Heart left ventricle (tissue), 16 donors: ENCODE measurements around the gene MAPK8IP1. TPM values are rescaled to one million over a fixed set of nuclear protein-coding genes. Genes with fewer than 3 reads are reported as not detected.

Experiments
- ATAC-seq, 4 donors: fragments of 200-7000 bp; cut with Tn5 transposase; one replicate each; pipeline ENCODE4 v1.9.1; 2020 to 2022; ENCODE audit warnings: moderate library complexity in 4 of 4, mild to moderate bottlenecking in 3 of 4, moderate number of reproducible peaks in 1 of 4
- DNase-seq, 5 donors: peaks; one replicate each; pipeline ENCODE4 v3.0.0-alpha.2; 2020
- H3K27ac ChIP-seq, 12 donors: fragments of 200-600 bp; sonication (generic) in 4 of 12; one replicate each; pipeline versions ENCODE4 v1.5.0 to v1.8.0; 2016 to 2022; ENCODE audit warnings: mild to moderate bottlenecking in 2 of 12
- H3K27me3 ChIP-seq, 9 donors: fragments of 200-600 bp; sonication (generic) in 2 of 9; one replicate each; pipeline versions ENCODE4 v1.5.1 to v1.8.0; 2016 to 2022; ENCODE audit warnings: mild to moderate bottlenecking in 3 of 9
- H3K36me3 ChIP-seq, 9 donors: fragments of 200-600 bp; sonication (generic) in 2 of 9; one replicate each; pipeline versions ENCODE4 v1.5.0 to v1.8.0; 2018 to 2022; ENCODE audit warnings: mild to moderate bottlenecking in 2 of 9
- H3K4me1 ChIP-seq, 12 donors: fragments of 200-600 bp; sonication (generic) in 4 of 12; one replicate each; pipeline versions ENCODE4 v1.5.0 to v1.8.0; 2016 to 2022; ENCODE audit warnings: mild to moderate bottlenecking in 3 of 12
- H3K4me3 ChIP-seq, 12 donors: fragments of 200-600 bp; sonication (generic) in 4 of 12; one replicate each; pipeline versions ENCODE4 v1.5.0 to v1.8.0; 2017 to 2022; ENCODE audit warnings: mild to moderate bottlenecking in 9 of 12, moderate library complexity in 4 of 12
- H3K9me3 ChIP-seq, 12 donors: fragments of 200-600 bp; sonication (generic) in 4 of 12; one replicate each; pipeline versions ENCODE4 v1.5.0 to v1.8.0; 2016 to 2022; ENCODE audit warnings: mild to moderate bottlenecking in 1 of 12
- POLR2A ChIP-seq, 2 donors: fragments of 450-650 bp; IDR thresholded peaks; one replicate each; pipeline ENCODE4 v1.6.1; 2017; ENCODE audit warnings: antibody characterized with exemption in 2 of 2, mild to moderate bottlenecking in 2 of 2, moderate library complexity in 2 of 2
- WGBS, 4 donors: extraction: QIAGEN DNeasy Blood & Tissue Kit in 2 of 4; methylation state at CpG; one replicate each; pipeline versions ENCODE4 v1.1.5 to v1.1.7; 2013 to 2018; 5-methylcytosine and 5-hydroxymethylcytosine counted together
- intact Hi-C, 10 donors: fragments of 100-400 bp; cut with DNase I; formaldehyde crosslinking; loops; one replicate each; pipeline versions ENCODE4 v1.11.1 to v1.14.2; 2022
- polyA plus RNA-seq, 2 donors: library from polyadenylated mRNA; stranded (reverse); fragments of 200-250 nt; gene quantifications; one replicate each; pipeline ENCODE4 v1.2.3, GENCODE V29; 2013
- total RNA-seq, 9 donors: library from RNA; depleted of rRNA in 2 of 9; stranded (reverse); fragments of >200 nt in 2 of 9; fragmentation: NEBNext Ultra II Directional in 3 of 9; extraction: Animal tissue kit (Norgen Biotek cat#: 25700) in 3 of 9; gene quantifications; one replicate each; pipeline versions ENCODE4 v1.1.0 to v1.2.4, GENCODE V29; 2016 to 2023
- TF ChIP-seq, protein P1 (sequence below), 12 donors: fragments of 200-600 bp; sonication (generic) in 4 of 12; IDR thresholded peaks; one replicate each; pipeline versions ENCODE4 v1.5.0 to v1.8.0; 2018 to 2022; ENCODE audit warnings: antibody characterized with exemption in 12 of 12, mild to moderate bottlenecking in 5 of 12
- donor health status: ischemic (EF 13 %, LVEDD 7.1; RV severe dilation, severe dysfunction).
- donor health status: healthy with polysubstance abuse.
- donor health status: DM: no; HTN: yes; CAD: no.
- donor health status: DM: no; HTN: no; CAD: no.
- donor health status: ischemic (EF 25% LVEDD 6.9; RV normal size, moderate dysfunction).
- donor health status: ischemic (EF 25% LVEDD 5.7; RV mildly dilated, moderate dysfunction).
- donor health status: healthy.
- donor health status: DM: yes; HTN: yes; CAD: no.
- donor health status: ischemic (EF 35%, LVEDD 5.7; RV mildly dilated, moderate dysfunction).
- donor health status: nonischemic (EF 11% LVEDD 7.7; RV severe dilation, severe dysfunction).
- donor health status: DM: yes; HTN: yes; CAD: no.
- donor health status: PGD.
- donor health status: ischemic (EF 29% LVEDD 5.4; RV normal size, mild dysfunction).
- donor health status: nonischemic (EF 23%, LVEDD 6.1; RV moderate dilation, normal function).

MAPK8IP1 gene
- total and polyA plus RNA-seq, 11 donors: 2.4 to 8.0 (median 7.3) TPM

DNA sequence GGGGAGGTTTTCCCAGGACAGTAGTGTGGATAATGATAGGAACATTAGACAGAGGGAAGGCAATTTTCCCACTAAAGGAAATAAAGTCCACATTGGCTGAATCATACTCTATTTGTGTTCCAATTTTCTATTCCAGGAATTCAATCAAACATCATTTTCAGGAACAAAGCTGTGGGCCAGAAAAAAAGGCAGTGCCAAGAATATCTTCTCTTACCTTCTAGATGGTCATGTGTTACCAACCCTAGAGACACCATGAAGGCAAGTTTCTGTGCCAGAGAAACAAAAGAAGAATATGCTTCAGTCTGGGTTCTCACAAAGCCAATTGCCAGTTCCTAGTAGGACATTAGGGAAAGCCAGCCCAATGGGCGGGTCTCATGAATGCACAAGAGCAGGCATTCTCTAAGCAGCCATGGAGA is 64.5 kb downstream of the MAPK8IP1 start:
- ATAC-seq (peak in 1 of 4 donors; percentile 22), DNase-seq (no peak)
- intact Hi-C loops: no loop called here
- WGBS, 4 donors: 88 to 100% (median 97%) methylated on average over 1 of the region's 1 CpG
- no peaks in the 10 kb centered on the region for H3K27me3 ChIP-seq
- peaks cover 0 to 11% (median 0%) of the 10 kb centered on the region in 12 donors for H3K4me1 ChIP-seq
- H3K27ac ChIP-seq: no peak overlapping the region
- H3K4me3 ChIP-seq: no peak overlapping the region
- no peak for TF ChIP-seq POLR2A (IDR thresholded peaks at IDR 0.05)
- TF ChIP-seq, protein P1, sequence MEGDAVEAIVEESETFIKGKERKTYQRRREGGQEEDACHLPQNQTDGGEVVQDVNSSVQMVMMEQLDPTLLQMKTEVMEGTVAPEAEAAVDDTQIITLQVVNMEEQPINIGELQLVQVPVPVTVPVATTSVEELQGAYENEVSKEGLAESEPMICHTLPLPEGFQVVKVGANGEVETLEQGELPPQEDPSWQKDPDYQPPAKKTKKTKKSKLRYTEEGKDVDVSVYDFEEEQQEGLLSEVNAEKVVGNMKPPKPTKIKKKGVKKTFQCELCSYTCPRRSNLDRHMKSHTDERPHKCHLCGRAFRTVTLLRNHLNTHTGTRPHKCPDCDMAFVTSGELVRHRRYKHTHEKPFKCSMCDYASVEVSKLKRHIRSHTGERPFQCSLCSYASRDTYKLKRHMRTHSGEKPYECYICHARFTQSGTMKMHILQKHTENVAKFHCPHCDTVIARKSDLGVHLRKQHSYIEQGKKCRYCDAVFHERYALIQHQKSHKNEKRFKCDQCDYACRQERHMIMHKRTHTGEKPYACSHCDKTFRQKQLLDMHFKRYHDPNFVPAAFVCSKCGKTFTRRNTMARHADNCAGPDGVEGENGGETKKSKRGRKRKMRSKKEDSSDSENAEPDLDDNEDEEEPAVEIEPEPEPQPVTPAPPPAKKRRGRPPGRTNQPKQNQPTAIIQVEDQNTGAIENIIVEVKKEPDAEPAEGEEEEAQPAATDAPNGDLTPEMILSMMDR (IDR thresholded peaks at IDR 0.05): no peak
- no peaks in the 10 kb centered on the region for H3K9me3 ChIP-seq
- H3K36me3 ChIP-seq: peaks cover 0 to 99% (median 88%) of the 10 kb centered on the region in 9 donors

Other genes with a start within 250 kb of the MAPK8IP1 start
- 1 to 10 TPM in 8 of 9 donors, under 1 TPM in 1; 0.59 to 6.5 (median 1.8) TPM for gene CHST1, start 220.0 kb upstream of the MAPK8IP1 start, total RNA-seq
- 1 to 10 TPM; 1.5 to 3.8 TPM for gene CHST1, start 220.0 kb upstream of the MAPK8IP1 start, polyA plus RNA-seq
- 10 to 100 TPM in 4 of 9 donors, 1 to 10 TPM in 5; 5.5 to 11.3 (median 7.8) TPM for gene SLC35C1, start 80.5 kb upstream of the MAPK8IP1 start, total RNA-seq
- gene SLC35C1, start 80.5 kb upstream of the MAPK8IP1 start, polyA plus RNA-seq: 10 to 100 TPM in 1 of 2 donors, 1 to 10 TPM in 1; 5.3 to 21.0 TPM
- gene CRY2, start 38.2 kb upstream of the MAPK8IP1 start, total RNA-seq: 100 to 1,000 TPM in 2 of 9 donors, 10 to 100 TPM in 7; 40.2 to 132 (median 72.7) TPM
- gene CRY2, start 38.2 kb upstream of the MAPK8IP1 start, polyA plus RNA-seq: 10 to 100 TPM; 23.2 to 26.6 TPM
- under 1 TPM in 4 of 9 donors, not detected in 5; 0.37 to 1.00 (median 0.46) TPM for gene FREY1, start 21.6 kb downstream of the MAPK8IP1 start, total RNA-seq
- gene FREY1, start 21.6 kb downstream of the MAPK8IP1 start, polyA plus RNA-seq: under 1 TPM; 0.40 to 0.46 TPM
- 10 to 100 TPM; 10.4 to 20.0 (median 14.6) TPM for gene PEX16, start 32.2 kb downstream of the MAPK8IP1 start, total RNA-seq
- gene PEX16, start 32.2 kb downstream of the MAPK8IP1 start, polyA plus RNA-seq: 10 to 100 TPM; 16.3 to 22.8 TPM
- under 1 TPM in 1 of 9 donors, not detected in 8; 0.88 TPM for gene LARGE2, start 37.0 kb downstream of the MAPK8IP1 start, total RNA-seq
- gene LARGE2, start 37.0 kb downstream of the MAPK8IP1 start, polyA plus RNA-seq: under 1 TPM in 1 of 2 donors, not detected in 1; 0.17 TPM
- 10 to 100 TPM; 19.5 to 45.9 (median 37.0) TPM for gene PHF21A, start 235.8 kb downstream of the MAPK8IP1 start, total RNA-seq
- 10 to 100 TPM; 16.5 to 16.7 TPM for gene PHF21A, start 235.8 kb downstream of the MAPK8IP1 start, polyA plus RNA-seq